Suppressor macrophage treated with lipopolysaccharide for 4 hours (primary cell): ENCODE data around the gene CGGBP1.
A peak's percentile ranks its signal among the peaks of the same experiment; 100 is the strongest.
"Not testable (repeated sequence)": the region's sequence is repeated elsewhere in the genome, so short reads cannot be mapped to it uniquely, and the experiment has no call there.

Source experiments
- DNase-seq: peaks from one replicate; pipeline ENCODE4 v3.0.0-alpha.2; 2020

The CGGBP1 gene

DNA sequence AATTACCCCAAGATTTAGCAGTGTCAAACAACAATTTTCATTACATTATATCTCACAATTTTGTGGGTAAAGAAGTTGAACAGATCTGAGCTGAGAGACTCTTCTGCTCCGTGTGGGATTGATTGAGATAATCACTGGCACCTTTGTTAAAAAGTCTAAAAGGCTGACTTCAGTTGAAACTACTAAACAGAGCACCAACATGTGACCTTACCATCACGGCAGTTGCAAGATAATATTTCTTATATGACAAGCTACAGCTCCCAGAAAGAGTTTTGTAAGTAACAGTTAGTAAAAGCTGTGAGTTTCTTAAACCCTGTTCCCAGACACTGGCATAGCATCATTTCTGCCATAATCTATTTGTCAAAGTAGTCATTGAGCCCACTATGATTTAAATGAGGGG is 25.0 kb downstream of the CGGBP1 start:
- DNase-seq = no peak

DNA sequence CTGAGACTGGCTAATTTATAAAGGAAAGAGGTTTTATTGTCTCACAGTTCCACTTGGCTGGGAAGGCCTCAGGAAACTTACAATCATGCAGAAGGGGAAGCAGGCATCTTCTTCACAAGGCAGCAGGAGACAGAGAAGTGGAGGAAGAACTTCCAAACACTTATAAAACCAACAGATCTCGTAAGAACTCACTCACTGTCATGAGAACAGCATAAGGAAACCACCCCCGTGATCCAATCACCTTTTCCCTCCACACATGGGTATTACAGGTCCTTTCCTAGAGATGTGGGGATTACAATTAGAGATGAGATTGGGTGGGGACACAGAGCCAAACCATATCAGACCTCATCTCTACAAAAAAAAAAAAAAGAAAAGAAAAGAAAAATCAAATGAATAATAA is 25.7 kb downstream of the CGGBP1 start:
- DNase-seq = no peak

DNA sequence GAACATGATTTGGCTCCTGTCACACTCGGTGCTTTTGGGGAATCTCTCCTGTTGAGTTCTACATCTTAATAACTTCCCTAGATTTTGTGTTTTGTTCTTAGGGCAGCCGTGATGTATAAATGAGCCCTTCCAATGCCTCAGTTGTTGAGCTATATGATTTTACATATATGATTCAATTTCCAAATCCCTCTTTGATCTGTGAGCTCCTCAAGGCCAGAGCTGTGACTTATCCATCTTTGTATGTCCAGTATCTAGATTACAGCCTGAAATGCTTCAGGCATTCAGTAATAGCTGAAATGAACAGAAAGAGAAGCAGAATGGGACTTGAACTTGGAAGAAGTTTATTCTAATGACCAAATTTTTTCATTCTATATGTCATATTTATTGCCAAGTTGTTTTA is 26.6 kb downstream of the CGGBP1 start:
- no peak for DNase-seq

DNA sequence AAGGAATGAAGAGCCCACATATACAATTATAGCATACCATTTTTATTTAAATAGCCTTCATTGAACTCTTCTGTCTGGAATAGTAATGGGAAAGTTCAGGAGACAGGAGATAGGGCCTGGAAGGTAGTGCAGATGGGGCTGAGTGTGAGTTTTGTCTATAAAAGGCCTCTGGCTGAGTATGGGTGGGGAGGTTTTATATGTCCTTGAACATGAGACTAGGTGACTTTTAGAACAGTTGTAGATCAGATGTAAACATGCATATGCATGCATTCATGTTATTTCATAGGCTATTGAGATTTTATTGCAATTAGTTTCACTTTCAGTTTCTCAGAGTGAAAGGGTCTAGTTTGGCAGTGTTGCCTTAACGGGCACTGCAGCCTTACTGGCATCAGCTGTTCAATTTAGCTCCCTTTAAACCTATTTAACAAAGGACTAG is 27.1 kb downstream of the CGGBP1 start:
- peak; percentile 69 for DNase-seq

DNA sequence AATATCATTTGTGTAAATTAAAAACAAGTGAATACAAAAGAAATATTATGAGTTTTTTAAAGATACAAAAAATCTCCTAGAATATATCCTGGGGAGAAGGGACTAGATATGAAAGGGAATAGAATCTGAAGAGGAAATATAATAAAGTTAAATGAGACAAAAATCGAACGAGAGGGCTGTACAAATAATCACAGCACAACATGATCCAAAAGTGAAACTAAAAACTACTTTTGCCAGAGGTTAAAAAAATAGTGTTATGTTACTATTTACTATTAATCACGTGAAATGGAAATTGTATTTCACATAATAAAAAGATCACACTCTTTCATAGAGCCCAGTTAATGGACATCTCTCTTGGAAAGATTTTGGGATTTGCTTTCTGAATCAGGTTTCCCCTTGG is 28.6 kb downstream of the CGGBP1 start:
- DNase-seq = peak; percentile 30

DNA sequence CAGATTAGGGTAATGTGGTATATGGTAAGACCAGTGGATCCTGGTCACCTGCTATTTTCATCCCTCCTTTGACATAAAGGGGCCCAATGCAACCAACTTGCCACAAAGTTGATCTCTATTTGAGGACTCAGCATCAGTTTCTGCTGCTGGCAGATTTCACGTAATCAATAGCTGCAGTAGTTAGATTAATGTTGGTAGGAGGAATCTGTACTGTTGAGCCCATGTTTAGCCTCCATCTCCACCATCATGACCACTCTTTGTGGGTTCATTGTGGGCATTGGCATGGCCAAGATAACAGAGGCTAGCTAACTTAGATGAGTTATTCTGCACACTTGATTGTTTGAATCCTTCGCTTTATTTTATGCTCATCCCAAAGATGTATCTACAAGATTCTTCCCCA is 29.9 kb downstream of the CGGBP1 start:
- no peak for DNase-seq

DNA sequence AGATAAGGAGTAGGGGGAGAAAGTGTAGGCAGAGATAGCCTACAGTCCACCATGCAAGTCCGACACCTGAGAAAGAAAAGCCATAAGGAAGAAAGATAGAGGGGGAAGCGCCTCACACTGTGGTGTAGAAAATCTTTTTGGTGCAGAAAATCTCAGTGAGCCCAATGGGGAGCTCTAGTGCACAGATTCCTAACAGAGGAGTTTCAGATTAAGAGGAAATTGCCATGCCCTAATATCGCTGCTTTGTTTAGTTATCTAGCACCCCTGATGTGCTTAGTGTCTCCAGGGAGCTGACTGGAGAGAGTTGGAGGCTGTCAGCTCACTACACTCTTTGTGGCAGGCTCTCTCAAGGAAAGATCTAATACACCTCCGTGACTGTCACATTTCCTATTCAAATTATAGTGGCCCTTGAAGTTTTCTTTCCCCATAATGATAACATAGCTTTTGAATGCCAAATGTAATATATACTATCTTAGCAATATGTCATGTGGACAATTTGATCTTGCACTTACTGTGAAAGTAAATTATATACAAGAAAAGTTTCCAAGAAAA is 33.7 kb downstream of the CGGBP1 start:
- no peak for DNase-seq

DNA sequence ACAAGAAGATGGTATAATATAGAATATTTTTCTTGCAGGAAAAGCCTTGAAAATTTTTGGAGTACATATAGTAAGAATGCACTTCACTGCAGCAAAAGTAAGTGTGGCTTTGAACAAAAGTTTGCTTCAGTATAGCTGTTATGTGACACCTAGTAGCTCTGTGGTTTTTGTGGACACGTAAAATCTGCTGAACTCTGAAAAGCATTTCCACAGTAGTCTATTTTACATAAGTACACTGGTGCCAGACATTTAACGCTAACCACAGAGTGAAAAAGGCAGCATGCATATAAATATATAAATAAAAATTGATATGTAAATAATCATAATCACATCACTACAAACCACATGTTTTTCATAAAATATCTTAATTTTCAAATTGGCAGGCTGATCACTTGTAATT is 39.8 kb downstream of the CGGBP1 start:
- no peak for DNase-seq

DNA sequence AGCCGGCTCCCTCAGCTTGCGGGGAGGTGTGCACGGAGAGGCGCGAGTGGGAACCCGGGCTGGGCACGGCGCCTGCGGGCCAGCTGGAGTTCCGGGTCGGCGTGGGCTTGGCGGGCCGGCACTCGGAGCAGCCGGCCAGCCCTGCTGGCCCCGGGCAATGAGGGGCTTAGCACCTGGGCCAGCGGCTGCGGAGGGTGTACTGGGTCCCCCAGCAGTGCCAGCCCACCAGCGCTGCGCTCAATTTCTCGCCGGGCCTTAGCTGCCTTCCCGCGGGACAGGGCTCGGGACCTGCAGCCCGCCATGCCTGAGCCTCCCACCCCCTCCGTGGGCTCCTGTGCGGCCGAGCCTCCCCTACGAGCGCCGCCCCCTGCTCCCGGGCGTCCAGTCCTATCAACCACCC is 43.1 kb downstream of the CGGBP1 start:
- DNase-seq = not testable (repeated sequence)

DNA sequence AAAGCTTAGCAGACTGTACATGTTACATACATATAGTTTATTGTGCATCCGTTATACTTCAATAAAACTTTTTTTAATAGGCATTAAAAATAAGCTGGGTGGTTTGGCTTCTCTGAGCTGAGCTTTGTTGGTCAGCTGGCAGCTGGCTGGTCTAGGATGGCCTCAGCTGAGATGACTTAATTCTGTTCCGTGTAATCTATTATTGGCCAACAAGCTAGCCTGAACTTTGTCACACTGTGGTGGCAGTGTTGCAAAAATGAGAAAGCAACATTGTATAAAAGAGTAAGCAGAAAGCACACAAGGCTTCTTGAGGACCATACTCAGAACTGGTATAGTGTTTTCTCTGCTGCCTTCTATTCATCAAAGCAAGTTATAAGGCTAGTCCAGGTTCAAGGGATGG is 45.2 kb downstream of the CGGBP1 start:
- peak; percentile 55 for DNase-seq

DNA sequence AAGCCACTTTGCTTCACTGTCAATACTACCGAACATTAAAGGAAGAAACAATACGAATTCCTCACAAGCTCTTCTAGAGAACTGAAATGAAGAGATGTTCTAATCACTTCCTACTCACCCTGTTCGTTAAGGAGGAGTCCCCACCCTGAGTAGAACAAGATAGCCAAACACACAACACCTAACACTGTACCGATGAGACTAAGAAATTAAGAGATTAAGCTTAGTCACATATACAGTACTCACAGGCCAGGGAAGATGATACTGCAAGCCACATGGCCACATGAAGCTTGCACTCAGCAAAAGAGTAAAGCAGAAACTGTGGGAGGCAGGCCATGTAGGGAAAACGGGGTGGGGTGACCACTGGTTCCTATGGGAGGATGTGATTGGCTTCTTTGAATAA is 48.0 kb downstream of the CGGBP1 start:
- no peak for DNase-seq

DNA sequence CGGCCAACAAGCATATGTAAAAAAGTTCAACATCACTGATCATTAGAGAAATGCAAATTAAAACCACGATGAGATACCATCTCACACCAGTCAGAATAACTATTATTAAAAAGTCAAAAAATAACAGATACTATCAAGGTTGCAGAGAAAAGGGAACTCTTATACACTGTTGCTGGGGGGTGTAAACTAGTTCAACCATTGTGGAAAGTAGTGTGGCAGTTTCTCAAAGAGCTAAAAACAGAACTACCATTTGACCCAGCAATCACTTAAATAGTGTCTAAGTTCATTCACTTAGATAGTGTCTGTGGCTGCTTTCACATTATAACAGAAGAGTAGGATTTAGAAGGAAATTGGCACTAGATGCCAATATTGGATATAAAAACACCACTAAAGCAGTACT is 49.7 kb downstream of the CGGBP1 start:
- DNase-seq = no peak

DNA sequence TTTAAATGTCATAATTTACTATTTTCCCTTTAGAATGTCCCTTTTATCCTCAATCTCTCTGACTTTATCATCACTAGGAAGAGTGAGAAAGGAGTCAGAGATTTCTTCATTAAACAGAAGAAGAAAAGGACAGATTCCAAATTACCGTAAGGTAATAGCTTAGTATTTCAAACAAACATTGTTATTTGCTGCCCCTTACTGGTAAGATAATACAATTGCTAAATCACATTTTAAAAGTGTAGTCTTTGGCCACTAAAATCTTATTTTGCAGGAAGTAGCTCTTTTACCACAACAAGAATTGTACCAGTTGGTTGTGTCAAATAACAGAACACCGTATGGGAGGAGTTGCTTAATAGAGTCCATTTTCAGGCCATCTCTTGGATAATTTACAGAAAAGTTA is 53.7 kb downstream of the CGGBP1 start:
- DNase-seq = peak; percentile 70

DNA sequence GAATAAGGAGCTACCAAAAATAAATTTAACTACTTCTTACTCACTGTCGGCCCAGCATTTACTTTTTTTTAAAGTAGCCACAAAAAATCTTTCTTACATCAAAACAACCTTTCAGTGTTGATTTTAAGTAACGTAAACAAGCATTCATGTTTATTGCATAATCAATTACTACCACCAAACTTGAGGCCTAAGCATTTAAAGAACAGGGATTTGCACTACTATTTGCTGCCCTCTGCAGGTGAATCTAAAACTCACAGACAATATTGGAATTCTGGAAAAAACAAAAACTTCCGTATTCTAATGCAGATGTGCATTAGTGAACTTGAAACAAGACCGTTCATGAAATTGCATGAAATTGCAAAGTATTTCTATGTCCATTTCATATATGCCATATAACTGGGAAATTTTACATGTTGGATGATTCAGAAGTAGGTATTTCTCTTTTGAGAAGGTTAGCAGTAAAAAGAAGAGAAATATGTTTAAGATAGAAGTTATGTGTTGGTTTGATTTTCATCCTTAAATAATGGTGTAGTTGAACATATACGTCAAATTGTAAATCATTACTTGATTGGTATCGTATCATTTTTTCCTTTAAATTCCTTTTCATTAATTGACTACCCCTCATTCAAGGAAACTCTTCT is 55.6 kb downstream of the CGGBP1 start:
- peak; percentile 77 for DNase-seq

DNA sequence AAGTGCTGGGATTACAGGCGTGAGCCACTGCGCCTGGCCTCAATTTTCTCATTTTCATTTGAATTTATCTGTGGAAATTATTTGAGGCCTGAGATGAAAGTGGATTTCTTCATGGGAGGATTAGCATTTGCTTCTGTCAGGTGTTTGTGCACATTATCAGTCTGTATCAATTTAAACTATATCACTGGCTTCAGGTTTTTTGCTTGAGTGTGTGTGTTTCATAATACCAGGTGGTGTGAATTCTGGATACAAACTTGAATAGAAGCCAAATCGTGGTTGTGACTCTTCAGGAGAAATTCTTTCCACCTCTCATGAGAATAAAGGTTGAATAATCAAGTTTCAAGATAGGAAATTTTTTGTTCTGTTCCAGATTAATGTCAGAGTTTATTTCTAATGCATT is 56.4 kb downstream of the CGGBP1 start:
- no peak for DNase-seq
